PFSK-1 (cell line): ENCODE results near the gene CDHR5.

Experiments
- FOXP2 ChIP-seq: optimal IDR thresholded peaks from 2 replicates; pipeline ENCODE3; 2011; ENCODE audit warnings: borderline replicate concordance, control low read depth, inconsistent platforms; ENCODE audit not compliant: insufficient read depth; ENCODE audit errors: extremely low read length, extremely low read depth
- POLR2AphosphoS5 ChIP-seq: IDR thresholded peaks from 2 replicates; pipeline ENCODE4 v1.6.1; 2012; ENCODE audit warnings: low read depth, mild to moderate bottlenecking, control low read depth, low read length, moderate library complexity
- REST ChIP-seq, 2 experiments: IDR thresholded peaks; 2 replicates each; pipeline versions ENCODE4 v1.6.1 to v1.8.0; 2011 to 2012; ENCODE audit warnings: low read depth in 2 of 2, low read length in 2 of 2, control low read depth in 1 of 2, inconsistent platforms in 1 of 2, mild to moderate bottlenecking in 1 of 2, moderate library complexity in 1 of 2; ENCODE audit not compliant: insufficient read depth in 1 of 2
- SIN3A ChIP-seq: IDR thresholded peaks from 2 replicates; pipeline ENCODE4 v1.6.1; 2012; ENCODE audit warnings: mild to moderate bottlenecking, low read length, moderate library complexity, borderline replicate concordance; ENCODE audit not compliant: insufficient read depth
- TAF1 ChIP-seq: IDR thresholded peaks from 2 replicates; pipeline ENCODE4 v1.6.1; 2012; ENCODE audit warnings: low read length, control low read depth, borderline replicate concordance; ENCODE audit not compliant: insufficient read depth

Gene CDHR5

GRCh38 chr11:653837-654236 is 29.1 kb upstream of the CDHR5 start:
- TF ChIP-seq REST (IDR thresholded peaks at IDR 0.05; ENCODE audit: insufficient read depth in 1 of 2, low read depth in 2 of 2, low read length in 2 of 2), result no peak
- no peak for TF ChIP-seq SIN3A
- no peak for TF ChIP-seq TAF1
- no peak for TF ChIP-seq FOXP2
- no peak for TF ChIP-seq POLR2AphosphoS5

GRCh38 chr11:650482-650881 is 25.7 kb upstream of the CDHR5 start:
- TF ChIP-seq POLR2AphosphoS5, result no peak

DNA sequence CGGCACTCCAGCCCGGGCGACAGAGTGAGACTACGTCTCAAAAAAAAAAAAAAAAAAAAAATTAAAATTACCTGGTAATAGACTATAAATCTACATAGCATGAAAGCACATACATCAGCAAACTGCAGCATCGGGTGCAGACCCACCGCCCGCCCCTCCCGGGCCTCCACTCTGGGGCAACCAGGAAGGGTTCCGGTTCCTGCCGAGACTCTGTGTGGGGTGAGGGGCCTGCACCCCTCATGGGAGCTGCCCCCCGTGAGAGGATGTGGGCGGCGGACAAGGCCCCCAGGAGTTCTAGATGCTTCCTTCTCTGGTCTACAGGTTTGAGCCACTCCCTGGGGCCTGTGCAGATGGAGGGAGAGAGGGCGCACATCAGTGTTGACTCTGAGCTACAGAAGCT is 21.5 kb upstream of the CDHR5 start:
- TF ChIP-seq POLR2AphosphoS5 (no peak), FOXP2 (no peak), SIN3A (no peak), TAF1 (no peak), REST (IDR thresholded peaks at IDR 0.05; ENCODE audit: insufficient read depth in 1 of 2, low read depth in 2 of 2, low read length in 2 of 2) (no peak)

- TF ChIP-seq SIN3A, result no peak
- no peak for TF ChIP-seq TAF1
- no peak for TF ChIP-seq FOXP2
- TF ChIP-seq REST (IDR thresholded peaks at IDR 0.05; ENCODE audit: insufficient read depth in 1 of 2, low read depth in 2 of 2, low read length in 2 of 2), result no peak
- TF ChIP-seq POLR2AphosphoS5, result no peak
These were observed 20.8 kb upstream of the CDHR5 start for GRCh38 chr11:645536-645935.

DNA sequence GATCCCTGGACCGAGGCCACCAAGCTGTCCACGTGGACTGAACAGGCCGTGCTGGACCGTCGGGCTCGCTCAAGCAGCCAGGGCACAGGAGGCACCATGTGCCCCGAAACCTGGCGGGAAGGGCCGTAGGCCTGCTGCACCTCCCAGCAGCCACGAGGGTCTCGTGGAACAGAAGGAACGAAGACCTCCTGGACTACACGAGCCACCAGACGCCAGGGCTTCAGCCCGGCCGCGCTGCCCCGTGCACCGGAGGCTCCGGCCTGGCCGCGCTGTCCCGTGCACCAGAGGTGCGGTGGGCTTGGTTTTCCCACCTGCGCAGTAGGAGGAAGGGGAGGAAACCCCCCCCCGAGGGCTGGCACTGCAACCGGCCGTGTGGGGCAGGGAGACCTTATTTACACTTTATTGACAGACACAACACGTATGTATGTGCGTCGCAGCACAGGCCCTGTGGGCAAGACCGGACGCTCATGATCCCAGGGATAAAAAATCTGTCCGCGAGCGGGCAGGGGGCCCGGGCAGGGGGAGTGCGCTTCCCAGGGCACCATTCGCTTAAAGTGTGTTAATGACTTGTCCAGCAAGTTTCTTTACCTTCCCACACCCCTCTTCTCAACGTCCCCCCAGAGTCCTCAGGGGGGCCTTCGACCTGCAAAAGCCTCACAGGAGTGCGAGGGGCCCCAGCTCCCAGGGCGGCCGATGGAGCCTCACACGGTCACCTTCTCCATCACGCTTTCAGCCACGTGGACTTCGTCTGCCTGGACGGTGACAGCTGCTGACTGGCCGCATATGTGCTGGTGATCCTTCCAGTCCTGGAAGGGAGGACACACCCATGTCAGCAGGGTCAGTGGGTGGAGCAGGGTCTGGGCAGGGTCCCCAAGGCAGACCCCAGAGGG is 19.3 kb upstream of the CDHR5 start:
- TF ChIP-seq REST (IDR thresholded peaks at IDR 0.05; ENCODE audit: insufficient read depth in 1 of 2, low read depth in 2 of 2, low read length in 2 of 2) (no peak), POLR2AphosphoS5 (no peak), SIN3A (no peak), TAF1 (no peak), FOXP2 (no peak)
